Osteoblast (primary cell): ENCODE results near the gene PMIS2. TPM values are rescaled to one million over a fixed set of nuclear protein-coding genes. Genes with fewer than 3 reads are reported as not detected.

Experiments used
- DNase-seq: peaks from one replicate; pipeline ENCODE4 v3.0.0; 2011; ENCODE audit warnings: low spot score, mixed read lengths; ENCODE audit not compliant: insufficient read length; ENCODE audit errors: missing footprints
- H2AFZ ChIP-seq: 2 replicates; pipeline ENCODE4 v1.6.0; 2011; ENCODE audit warnings: mild to moderate bottlenecking, low read length
- H3K27ac ChIP-seq: 2 replicates; pipeline ENCODE4 v1.5.1; 2011; ENCODE audit warnings: mild to moderate bottlenecking, low read depth, low read length, moderate library complexity
- H3K27me3 ChIP-seq: 2 replicates; pipeline ENCODE4 v1.6.0; 2012; ENCODE audit warnings: mild to moderate bottlenecking, control low read depth, inconsistent platforms, low read length, moderate library complexity; ENCODE audit not compliant: insufficient read depth
- H3K36me3 ChIP-seq: 2 replicates; pipeline ENCODE4 v1.5.1; 2011; ENCODE audit warnings: mild to moderate bottlenecking, low read length, control low read depth, moderate library complexity; ENCODE audit not compliant: insufficient read depth
- H3K4me1 ChIP-seq: 2 replicates; pipeline ENCODE4 v1.5.1; 2011; ENCODE audit warnings: mild to moderate bottlenecking, low read length, control low read depth, moderate library complexity; ENCODE audit not compliant: insufficient read depth
- H3K4me2 ChIP-seq: 2 replicates; pipeline ENCODE4 v1.6.0; 2011; ENCODE audit warnings: mild to moderate bottlenecking, low read length; ENCODE audit not compliant: insufficient read depth
- H3K4me3 ChIP-seq: fragments of 200-600 bp; sonication (generic); 3 replicates; pipeline ENCODE4 v1.5.1; 2012; ENCODE audit warnings: mild to moderate bottlenecking, low read length, inconsistent platforms; ENCODE audit not compliant: insufficient read depth
- H3K79me2 ChIP-seq: 2 replicates; pipeline ENCODE4 v1.6.0; 2012; ENCODE audit warnings: mild to moderate bottlenecking, low read length, control low read depth, inconsistent platforms; ENCODE audit not compliant: insufficient read depth
- H3K9me3 ChIP-seq: 2 replicates; pipeline ENCODE4 v1.5.1; 2011; ENCODE audit warnings: low read depth, low read length, control low read depth
- H4K20me1 ChIP-seq: 2 replicates; pipeline ENCODE4 v1.6.0; 2012; ENCODE audit warnings: mild to moderate bottlenecking, low read length, control low read depth; ENCODE audit not compliant: insufficient read depth
- CTCF ChIP-seq: IDR thresholded peaks from 2 replicates; pipeline ENCODE4 v1.5.1; 2011; ENCODE audit warnings: mild to moderate bottlenecking, low read depth, low read length, moderate library complexity; ENCODE audit errors: extremely low read depth
- total RNA-seq: library from RNA; depleted of rRNA; stranded (reverse); fragments of >200 nt; gene quantifications from 2 replicates; pipeline ENCODE4 v1.2.3, GENCODE V29; 2012

PMIS2 gene
- total RNA-seq, 1 donor: not detected

GRCh38 chr19:35561436-35561835, 24.5 kb upstream of the PMIS2 start:
- H3K27me3 ChIP-seq: peaks cover 17% of the 10 kb centered on the region
- no peaks in the 10 kb centered on the region for H3K9me3 ChIP-seq
- H3K36me3 ChIP-seq: no peaks in the 10 kb centered on the region
- no peak for TF ChIP-seq CTCF
- H3K27ac ChIP-seq: no peak overlapping the region
- no peak overlapping the region for H2AFZ ChIP-seq
- no peak overlapping the region for H3K4me2 ChIP-seq
- H3K4me1 ChIP-seq: no peaks in the 10 kb centered on the region
- H3K4me3 ChIP-seq: no peak overlapping the region
- DNase-seq: peak; percentile 58
- H4K20me1 ChIP-seq: no peaks in the 10 kb centered on the region
- H3K79me2 ChIP-seq: no peaks in the 10 kb centered on the region

GRCh38 chr19:35562336-35562735, 23.6 kb upstream of the PMIS2 start:
- no peak overlapping the region for H3K27ac ChIP-seq
- peaks cover 16% of the 10 kb centered on the region for H3K27me3 ChIP-seq
- no peaks in the 10 kb centered on the region for H3K36me3 ChIP-seq
- H3K79me2 ChIP-seq: no peaks in the 10 kb centered on the region
- no peaks in the 10 kb centered on the region for H3K4me1 ChIP-seq
- no peak overlapping the region for H2AFZ ChIP-seq
- DNase-seq: no peak
- H4K20me1 ChIP-seq: no peaks in the 10 kb centered on the region
- no peaks in the 10 kb centered on the region for H3K9me3 ChIP-seq
- no peak for TF ChIP-seq CTCF
- no peak overlapping the region for H3K4me2 ChIP-seq
- H3K4me3 ChIP-seq: no peak overlapping the region

GRCh38 chr19:35562776-35563175, 23.2 kb upstream of the PMIS2 start:
- DNase-seq: no peak
- no peaks in the 10 kb centered on the region for H3K36me3 ChIP-seq
- no peaks in the 10 kb centered on the region for H3K9me3 ChIP-seq
- no peaks in the 10 kb centered on the region for H3K4me1 ChIP-seq
- no peak overlapping the region for H3K4me3 ChIP-seq
- no peak for TF ChIP-seq CTCF
- H3K4me2 ChIP-seq: no peak overlapping the region
- no peaks in the 10 kb centered on the region for H4K20me1 ChIP-seq
- no peaks in the 10 kb centered on the region for H3K79me2 ChIP-seq
- H2AFZ ChIP-seq: no peak overlapping the region
- no peak overlapping the region for H3K27ac ChIP-seq
- H3K27me3 ChIP-seq: peaks cover 14% of the 10 kb centered on the region

DNA sequence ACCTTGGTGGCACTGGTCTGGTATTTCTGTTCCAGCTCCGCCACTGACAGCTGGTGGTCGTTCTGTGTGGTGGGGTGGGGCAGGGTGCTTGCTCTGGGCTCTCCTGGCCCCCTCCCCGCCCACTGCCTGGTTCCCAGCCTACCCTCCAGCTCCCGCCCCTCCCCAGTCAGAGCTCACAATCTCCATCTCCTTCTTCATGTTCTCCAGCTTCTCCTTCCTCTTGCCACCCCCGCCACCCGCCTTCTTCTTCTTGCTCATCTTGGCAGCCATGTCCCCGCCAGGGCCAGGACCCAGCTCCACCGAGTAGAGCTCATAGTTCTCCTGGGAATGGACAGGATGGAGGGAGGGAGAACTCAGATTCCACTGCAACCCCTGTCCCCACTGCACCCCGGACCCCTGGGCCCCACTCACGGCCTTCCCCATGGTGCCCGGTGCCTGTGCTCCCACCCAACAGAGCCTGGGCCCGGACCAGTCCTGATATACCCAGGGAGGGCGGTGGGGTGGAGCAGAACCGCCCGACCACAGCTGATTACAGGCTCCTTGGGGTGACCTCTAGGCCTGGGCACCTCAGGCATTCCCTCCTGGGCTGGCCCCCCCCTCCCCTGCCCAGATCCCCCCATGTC, 22.7 kb upstream of the PMIS2 start, which contains the start of gene ATP4A:
Gene ATP4A, minus strand, starts transcription at position 452 of the 623 bp plus-strand sequence. Its CDS starts 29 bp downstream, at position 423.
- peak; percentile 63 for DNase-seq
- Histone ChIP-seq H3K9me3 (no peaks in the 10 kb centered on the region), H3K36me3 (no peaks in the 10 kb centered on the region), H3K4me3 (no peak within 1 kb of the TSS), H3K4me2 (no peak within 1 kb of the TSS), H3K27me3 (peaks cover 10% of the 10 kb centered on the region), H2AFZ (no peak within 1 kb of the TSS), H4K20me1 (no peaks in the 10 kb centered on the region), H3K4me1 (no peaks in the 10 kb centered on the region), H3K27ac (no peak within 1 kb of the TSS), H3K79me2 (no peaks in the 10 kb centered on the region)
- TF ChIP-seq CTCF: no peak
